K562 (cell line): ENCODE results near the gene APEX1. TPM values are rescaled to one million over a fixed set of nuclear protein-coding genes. Genes with fewer than 3 reads are reported as not detected.

Source experiments
- ARID3B ChIP-seq: fragments of 250-450 bp; sonication (Bioruptor Pico); IDR thresholded peaks from 2 replicates; pipeline ENCODE4 v1.4.0; 2020; ENCODE audit warnings: borderline replicate concordance
- ATF4 ChIP-seq: fragments of 450-650 bp; formaldehyde crosslinking; IDR thresholded peaks from 2 replicates; pipeline ENCODE4 v1.4.0; 2022; ENCODE audit warnings: mild to moderate bottlenecking, moderate library complexity
- BHLHE40 ChIP-seq: IDR thresholded peaks from 2 replicates; pipeline ENCODE4 v1.6.1; 2011; ENCODE audit warnings: low read length, improper control_type of control experiment
- BMI1 ChIP-seq: fragments of 150-350 bp; IDR thresholded peaks from 2 replicates; pipeline ENCODE4 v1.6.1; 2014; ENCODE audit warnings: low read length
- BRD9 ChIP-seq: fragments of 450-650 bp; IDR thresholded peaks from 2 replicates; pipeline ENCODE4 v1.6.1; 2018; ENCODE audit warnings: low read depth; ENCODE audit not compliant: partially characterized antibody
- C11orf30 ChIP-seq: fragments of 450-650 bp; IDR thresholded peaks from 2 replicates; pipeline ENCODE4 v1.6.1; 2016; ENCODE audit warnings: low read depth, mild to moderate bottlenecking
- DMBX1 ChIP-seq: fragments of 250-450 bp; sonication (Bioruptor Pico); IDR thresholded peaks from 2 replicates; pipeline ENCODE4 v1.8.0; 2022; ENCODE audit warnings: inconsistent platforms, mild to moderate bottlenecking, moderate library complexity, borderline replicate concordance
- GTF2A2 ChIP-seq: IDR thresholded peaks from 2 replicates; pipeline ENCODE4 v1.6.1; 2016; ENCODE audit warnings: mild to moderate bottlenecking, missing genetic modification characterization, missing compliant biosample characterization
- HDGF ChIP-seq: fragments of 450-650 bp; IDR thresholded peaks from 2 replicates; pipeline ENCODE4 v1.6.1; 2016
- HIVEP1 ChIP-seq: fragments of 250-450 bp; sonication (Bioruptor Pico); IDR thresholded peaks from 2 replicates; pipeline ENCODE4 v1.4.0; 2020; ENCODE audit warnings: mild to moderate bottlenecking
- HMBOX1 ChIP-seq: sonication (generic); IDR thresholded peaks from 2 replicates; pipeline ENCODE4 v1.6.1; 2016
- KAT7 ChIP-seq: sonication (generic); formaldehyde crosslinking; IDR thresholded peaks from 2 replicates; pipeline ENCODE4 v1.8.0; 2022; ENCODE audit warnings: missing genetic modification reagents, mild to moderate bottlenecking, borderline replicate concordance
- MYBL2 ChIP-seq, 2 experiments: fragments of 450-650 bp in 1 of 2; sonication (generic) in 1 of 2; formaldehyde crosslinking in 1 of 2; IDR thresholded peaks; 2 replicates each; pipeline versions ENCODE4 v1.6.1 to v1.8.1; 2017 to 2022; ENCODE audit warnings: borderline replicate concordance in 1 of 2, inconsistent platforms in 1 of 2, low read depth in 1 of 2, mild to moderate bottlenecking in 1 of 2, missing genetic modification reagents in 1 of 2, moderate library complexity in 1 of 2
- RNF219 ChIP-seq: fragments of 250-450 bp; sonication (Bioruptor Pico); IDR thresholded peaks from 2 replicates; pipeline ENCODE4 v1.5.0; 2022; ENCODE audit warnings: mild to moderate bottlenecking
- U2AF1 ChIP-seq: fragments of 200-400 bp; formaldehyde crosslinking; optimal IDR thresholded peaks from 2 replicates; pipeline ENCODE3; 2017; ENCODE audit warnings: mild to moderate bottlenecking, low read depth, low read length, moderate library complexity
- VEZF1 ChIP-seq: fragments of 200-800 bp; sonication (Bioruptor generic); IDR thresholded peaks from 2 replicates; pipeline ENCODE4 v1.6.1; 2017; ENCODE audit warnings: missing genetic modification characterization, missing compliant biosample characterization
- ZBTB12 ChIP-seq: fragments of 250-450 bp; sonication (Bioruptor Pico); IDR thresholded peaks from 2 replicates; pipeline ENCODE4 v1.4.0; 2020
- ZNF146 ChIP-seq: IDR thresholded peaks from one replicate; pipeline ENCODE4 v1.6.1; 2018; ENCODE audit warnings: missing compliant biosample characterization; ENCODE audit not compliant: unreplicated experiment
- ZNF324 ChIP-seq: fragments of 250-450 bp; sonication (Bioruptor Pico); IDR thresholded peaks from 2 replicates; pipeline ENCODE4 v1.4.0; 2020; ENCODE audit warnings: mild to moderate bottlenecking
- polyA plus RNA-seq, 8 experiments: library from polyadenylated mRNA; depleted of rRNA in 4 of 8; stranded (reverse) in 5 of 8; unstranded in 3 of 8; fragments of >200 nt; fragmentation: Nextera tagmentation in 2 of 8; fragmentation: Illumina TruSeq in 1 of 8; extraction: Ambion mirVana in 2 of 8; extraction: Trizol in 1 of 8; gene quantifications; 2 replicates each; pipeline versions ENCODE4 v1.2.1 to v1.2.3, GENCODE V29; 2011 to 2014; ENCODE audit warnings: inconsistent platforms in 1 of 8, missing spikeins in 1 of 8
- total RNA-seq, 7 experiments: library from RNA; depleted of rRNA in 6 of 7; stranded (reverse); fragments of >200 nt in 6 of 7; fragmentation: Illumina TruSeq in 2 of 7; extraction: Trizol in 2 of 7; gene quantifications; 2 replicates each; pipeline versions ENCODE4 v1.2.1 to v1.2.3, GENCODE V29; 2011 to 2021; ENCODE audit warnings: low replicate concordance in 1 of 7

APEX1 gene
- total and polyA plus RNA-seq, 9 of the 15 experiments (the other 6 are each of a cell fraction or from before 2014, with no cell fraction given) = 50.2 to 274 (median 158) TPM

- TF ChIP-seq ZNF146 (CRISPR knock-in tag) (no peak), GTF2A2 (no peak), BMI1 (no peak), MYBL2 (IDR thresholded peaks at IDR 0.05; ENCODE audit: low read depth) (no peak), MYBL2 (CRISPR knock-in tag; IDR thresholded peaks at IDR 0.05; ENCODE audit: borderline replicate concordance) (no peak), KAT7 (CRISPR knock-in tag) (no peak), U2AF1 (no peak), RNF219 (CRISPR knock-in tag) (no peak), ATF4 (CRISPR knock-in tag) (no peak), VEZF1 (CRISPR knock-in tag) (0 out of 2 replicates have a peak, but pooled peaks have one; percentile 5), BRD9 (no peak), HIVEP1 (CRISPR knock-in tag) (no peak), ZNF324 (CRISPR knock-in tag) (no peak), HMBOX1 (no peak), ZBTB12 (CRISPR knock-in tag) (no peak), HDGF (no peak), DMBX1 (no peak), C11orf30 (0 out of 2 replicates have a peak, but pooled peaks have one; percentile 11), BHLHE40 (no peak), ARID3B (CRISPR knock-in tag) (no peak)
These were observed 602 bp downstream of the APEX1 start (continued) for GRCh38 chr14:20455355-20456300.
